H9 (cell line): Measurements from ENCODE around the gene ASCC2. TPM values are rescaled to one million over a fixed set of nuclear protein-coding genes. Genes with fewer than 3 reads are reported as not detected.

Experiments used
- DNase-seq: peaks from one replicate; pipeline ENCODE4 v3.0.0-alpha.2; 2017
- H2AFZ ChIP-seq: one replicate; pipeline ENCODE4 v1.6.1; 2013; ENCODE audit warnings: mild to moderate bottlenecking, low read length, control low read depth, moderate library complexity
- H2AK5ac ChIP-seq: 2 replicates; pipeline ENCODE4 v1.6.1; 2013; ENCODE audit warnings: low read length, control low read depth, mixed read lengths; ENCODE audit not compliant: insufficient read length
- H2BK120ac ChIP-seq: one replicate; pipeline ENCODE4 v1.6.1; 2013; ENCODE audit warnings: low read depth, mild to moderate bottlenecking, low read length, control low read depth, inconsistent platforms; ENCODE audit not compliant: poor library complexity, severe bottlenecking
- H2BK12ac ChIP-seq: 2 replicates; pipeline ENCODE4 v1.6.1; 2013; ENCODE audit warnings: low read length, control low read depth, mixed read lengths, low read depth; ENCODE audit not compliant: insufficient read length
- H2BK15ac ChIP-seq: 2 replicates; pipeline ENCODE4 v1.6.1; 2013; ENCODE audit warnings: low read depth, low read length, control low read depth
- H2BK20ac ChIP-seq: one replicate; pipeline ENCODE4 v1.6.1; 2013; ENCODE audit warnings: low read depth, mild to moderate bottlenecking, low read length, control low read depth, inconsistent platforms; ENCODE audit not compliant: poor library complexity, severe bottlenecking
- H2BK5ac ChIP-seq: 2 replicates; pipeline ENCODE4 v1.6.1; 2013; ENCODE audit warnings: low read length, control low read depth, mixed read lengths; ENCODE audit not compliant: insufficient read length
- H3K14ac ChIP-seq: 2 replicates; pipeline ENCODE4 v1.6.1; 2013; ENCODE audit warnings: low read length, control low read depth; ENCODE audit not compliant: insufficient read depth
- H3K18ac ChIP-seq: 2 replicates; pipeline ENCODE4 v1.6.1; 2013; ENCODE audit warnings: low read depth, mild to moderate bottlenecking, mixed read lengths, low read length, control low read depth; ENCODE audit not compliant: insufficient read length
- H3K23ac ChIP-seq: 2 replicates; pipeline ENCODE4 v1.6.1; 2013; ENCODE audit warnings: low read length, control low read depth, mixed read lengths, low read depth; ENCODE audit not compliant: insufficient read length
- H3K23me2 ChIP-seq: 2 replicates; pipeline ENCODE4 v1.6.1; 2013; ENCODE audit warnings: low read depth, mild to moderate bottlenecking, mixed read lengths, low read length, control low read depth; ENCODE audit not compliant: insufficient read length, poor library complexity, severe bottlenecking
- H3K27ac ChIP-seq: 2 replicates; pipeline ENCODE4 v1.5.1; 2013; ENCODE audit warnings: low read length, control low read depth, mixed read lengths, low read depth; ENCODE audit not compliant: insufficient read length
- H3K27me3 ChIP-seq: 2 replicates; pipeline ENCODE4 v1.6.1; 2013; ENCODE audit warnings: low read length, control low read depth, inconsistent platforms; ENCODE audit not compliant: insufficient read depth
- H3K4ac ChIP-seq: 2 replicates; pipeline ENCODE4 v1.6.1; 2013; ENCODE audit warnings: low read depth, mild to moderate bottlenecking, control low read depth, inconsistent platforms, low read length, moderate library complexity
- H3K4me1 ChIP-seq: 2 replicates; pipeline ENCODE4 v1.6.1; 2013; ENCODE audit warnings: low read length, control low read depth, inconsistent platforms; ENCODE audit not compliant: insufficient read depth
- H3K4me2 ChIP-seq: 2 replicates; pipeline ENCODE4 v1.6.1; 2013; ENCODE audit warnings: low read length, control low read depth, mixed read lengths; ENCODE audit not compliant: insufficient read length, insufficient read depth
- H3K56ac ChIP-seq: 2 replicates; pipeline ENCODE4 v1.6.1; 2013; ENCODE audit warnings: low read depth, mild to moderate bottlenecking, mixed read lengths, low read length, control low read depth; ENCODE audit not compliant: insufficient read length
- H3K79me1 ChIP-seq: 2 replicates; pipeline ENCODE4 v1.6.1; 2013; ENCODE audit warnings: low read depth, mild to moderate bottlenecking, moderate library complexity, low read length, control low read depth, inconsistent platforms; ENCODE audit not compliant: insufficient read depth, poor library complexity, severe bottlenecking
- H3K79me2 ChIP-seq: 2 replicates; pipeline ENCODE4 v1.6.1; 2013; ENCODE audit warnings: low read length, control low read depth, inconsistent platforms; ENCODE audit not compliant: insufficient read depth
- H3K9ac ChIP-seq: 2 replicates; pipeline ENCODE4 v1.6.1; 2013; ENCODE audit warnings: low read length, control low read depth, mixed read lengths; ENCODE audit not compliant: insufficient read length; ENCODE audit errors: extremely low read depth
- H3K9me3 ChIP-seq: one replicate; pipeline ENCODE4 v1.6.1; 2013; ENCODE audit warnings: low read depth, low read length, inconsistent platforms; ENCODE audit not compliant: control insufficient read depth
- H3T11ph ChIP-seq: one replicate; pipeline ENCODE4 v1.6.1; 2013; ENCODE audit warnings: mild to moderate bottlenecking, low read length, control low read depth, inconsistent platforms
- H4K20me1 ChIP-seq: one replicate; pipeline ENCODE4 v1.6.1; 2013; ENCODE audit not compliant: control insufficient read depth, insufficient read length, insufficient read depth
- H4K5ac ChIP-seq: 2 replicates; pipeline ENCODE4 v1.6.1; 2013; ENCODE audit warnings: low read depth, mild to moderate bottlenecking, mixed read lengths, low read length, control low read depth; ENCODE audit not compliant: insufficient read length
- H4K8ac ChIP-seq: replicated peaks from 2 replicates; pipeline ENCODE4 v1.6.1; 2013; ENCODE audit warnings: low read length, control low read depth, mixed read lengths, low read depth; ENCODE audit not compliant: insufficient read length
- H4K91ac ChIP-seq: 2 replicates; pipeline ENCODE4 v1.6.1; 2013; ENCODE audit warnings: low read depth, mild to moderate bottlenecking, moderate library complexity, mixed read lengths, low read length, control low read depth; ENCODE audit not compliant: insufficient read length
- H3K27ac Mint-ChIP-seq, 3 experiments: 2 replicates in 2 of 3; 3 replicates in 1 of 3; pipeline ENCODE4 v1.8.0; 2020 to 2021; ENCODE audit warnings: mixed read lengths in 3 of 3, mild to moderate bottlenecking in 1 of 3, moderate library complexity in 1 of 3
- H3K27me3 Mint-ChIP-seq: 2 replicates; pipeline ENCODE4 v1.8.0; 2021; ENCODE audit warnings: low read depth, mild to moderate bottlenecking, moderate library complexity, mixed read lengths
- H3K36me3 Mint-ChIP-seq, 3 experiments: 2 replicates in 2 of 3; 3 replicates in 1 of 3; pipeline ENCODE4 v1.8.0; 2020 to 2021; ENCODE audit warnings: low read depth in 3 of 3, mixed read lengths in 3 of 3; ENCODE audit not compliant: insufficient read depth in 1 of 3
- H3K4me1 Mint-ChIP-seq, 2 experiments: 2 replicates each; pipeline ENCODE4 v1.8.0; 2020; ENCODE audit warnings: mixed read lengths in 2 of 2
- H3K4me3 Mint-ChIP-seq, 2 experiments: 2 replicates in 1 of 2; 3 replicates in 1 of 2; pipeline ENCODE4 v1.8.0; 2020 to 2021; ENCODE audit warnings: mild to moderate bottlenecking in 2 of 2, mixed read lengths in 2 of 2, moderate library complexity in 1 of 2
- H3K9me3 Mint-ChIP-seq, 2 experiments: 2 replicates in 1 of 2; 3 replicates in 1 of 2; pipeline ENCODE4 v1.8.0; 2020; ENCODE audit warnings: mild to moderate bottlenecking in 2 of 2, mixed read lengths in 2 of 2, moderate library complexity in 1 of 2
- CTCF ChIP-seq: fragments of 200-600 bp; sonication (generic); conservative IDR thresholded peaks from 3 replicates; pipeline ENCODE4 v1.8.0; 2021; ENCODE audit warnings: antibody characterized with exemption, mild to moderate bottlenecking
- WGBS: extraction: QIAGEN DNeasy Blood & Tissue Kit; methylation state at CpG from one replicate; pipeline ENCODE4 v1.1.7; 2013; ENCODE audit warnings: missing lambda C conversion rate, low lambda C conversion rate, mixed read lengths; ENCODE audit not compliant: insufficient read length; ENCODE audit errors: extremely low coverage; 5-methylcytosine and 5-hydroxymethylcytosine counted together
- total RNA-seq: library from RNA; stranded (reverse); gene quantifications from 2 replicates; pipeline ENCODE4 v1.2.1, GENCODE V29; 2021

The ASCC2 gene
- total RNA-seq, 1 experiment from 2014 or later = 48.2 TPM

- Histone ChIP-seq H4K20me1 (peaks cover 3% of the 10 kb centered on the region), H2AK5ac (no peak overlapping the region), H2BK5ac (no peak overlapping the region), H3K23me2 (peaks cover 5% of the 10 kb centered on the region), H3K14ac (no peak overlapping the region), H2BK20ac (no peak overlapping the region), H3K79me2 (no peaks in the 10 kb centered on the region), H3K23ac (no peak overlapping the region), H3K4me2 (no peak overlapping the region), H3K4ac (no peak overlapping the region), H3K9me3 (no peaks in the 10 kb centered on the region), H3K56ac (no peak overlapping the region), H3K79me1 (no peaks in the 10 kb centered on the region), H2AFZ (no peak overlapping the region), H3K18ac (no peak overlapping the region), H3K4me1 (no peaks in the 10 kb centered on the region), H2BK15ac (no peak overlapping the region), H4K8ac (no peak overlapping the region), H3T11ph (no peak overlapping the region), H2BK120ac (no peak overlapping the region), H4K91ac (no peak overlapping the region), H3K27me3 (no peaks in the 10 kb centered on the region), H4K5ac (no peak overlapping the region), H2BK12ac (no peak overlapping the region), H3K27ac (no peak overlapping the region), H3K9ac (no peak overlapping the region)
- no peak overlapping the region for H3K27ac Mint-ChIP-seq
- H3K27me3 Mint-ChIP-seq = no peaks in the 10 kb centered on the region
- no peak overlapping the region for H3K4me3 Mint-ChIP-seq
- no peak for TF ChIP-seq CTCF
- H3K36me3 Mint-ChIP-seq = peaks cover 0 to 28% (median 18%) of the 10 kb centered on the region in 3 experiments; a peak in 6 of 7 replicates
- H3K9me3 Mint-ChIP-seq = no peaks in the 10 kb centered on the region; a peak in 1 of 5 replicates
- no CpG with 5 or more reads among the region's 7 CpGs for WGBS
- no peak for DNase-seq
- H3K4me1 Mint-ChIP-seq = peaks cover 11% of the 10 kb centered on the region in 2 experiments
Observed at GRCh38 chr22:29833392-29833965, 4.6 kb downstream of the ASCC2 start.
